Testis (tissue), 2 donors: ENCODE measurements around the gene FYN.

Source experiments
- CTCF ChIP-seq, 3 experiments: fragments of 450-650 bp in 2 of 3; fragments of 200-600 bp in 1 of 3; sonication (generic) in 1 of 3; IDR thresholded peaks; one replicate each; pipeline ENCODE4 v1.5.1; 2016 to 2019; ENCODE audit warnings: antibody characterized with exemption in 3 of 3, mild to moderate bottlenecking in 2 of 3, moderate library complexity in 1 of 3
- POLR2A ChIP-seq: fragments of 450-650 bp; IDR thresholded peaks from one replicate; pipeline ENCODE4 v1.6.1; 2017; ENCODE audit warnings: antibody characterized with exemption, mild to moderate bottlenecking, moderate library complexity

DNA sequence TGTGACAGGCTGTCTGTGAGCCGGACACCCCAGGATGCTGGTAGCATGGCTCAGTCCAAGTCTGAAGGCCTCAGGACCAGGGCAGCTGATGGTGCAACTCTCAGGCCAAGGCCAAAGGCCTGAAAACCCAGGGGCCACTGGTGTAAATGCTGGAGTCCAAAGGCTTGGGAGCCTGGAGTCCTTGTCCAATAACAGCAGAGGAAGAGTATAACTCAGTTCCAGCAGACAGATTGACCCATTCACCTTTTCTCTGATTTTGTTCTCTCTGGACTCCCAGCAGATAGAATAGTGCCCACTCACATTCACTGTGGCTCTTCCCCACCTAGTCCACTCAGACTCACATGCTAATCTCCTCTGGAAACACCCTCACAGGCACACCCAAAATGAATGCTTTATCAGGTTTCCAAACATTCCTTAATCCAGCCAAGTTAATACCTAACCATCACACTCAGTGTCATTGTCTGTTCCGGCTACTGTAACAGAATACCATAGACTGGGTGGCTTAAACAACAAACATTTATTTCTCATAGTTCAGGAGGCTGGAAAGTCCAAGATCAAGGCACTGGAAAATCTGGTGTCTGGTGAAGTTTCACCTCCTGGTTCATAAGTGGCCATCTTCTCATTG is 262.6 kb downstream of the FYN start:
- TF ChIP-seq CTCF (IDR thresholded peaks at IDR 0.05) = no peak
- no peak for TF ChIP-seq POLR2A
